ENCODE measurements around the gene SCYGR3. TPM values are rescaled to one million over a fixed set of nuclear protein-coding genes. Genes with fewer than 3 reads are reported as not detected.

Gene SCYGR3, protein sequence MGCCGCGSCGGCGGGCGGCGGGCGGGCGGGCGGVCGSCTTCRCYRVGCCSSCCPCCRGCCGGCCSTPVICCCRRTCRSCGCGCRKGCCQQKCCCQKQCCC
- not detected in 5 replicates for total RNA-seq (2022; extraction: Qiagen RNA extraction)

GRCh38 chr2:227614740-227615139, at the start of gene SCYGR3:
Gene SCYGR3 (minus strand): TSS chr2:227614840. CDS start chr2:227614840, 0 bp downstream.

GRCh38 chr2:227617316-227618230, 2.9 kb upstream of the SCYGR3 start, which contains the start of gene SCYGR4:
Gene SCYGR4 (plus strand): TSS chr2:227617498. CDS start chr2:227617498, 0 bp downstream.

GRCh38 chr2:227598835-227599503, 15.7 kb downstream of the SCYGR3 start, which contains the start of gene SCYGR2:
Gene SCYGR2 (plus strand): TSS chr2:227598893. CDS start chr2:227598893, 0 bp downstream.

Other genes starting within 250 kb of the SCYGR3 start
- gene TM4SF20, start 235.5 kb downstream of the SCYGR3 start, total RNA-seq (2022; extraction: Qiagen RNA extraction), result 5.6 to 8.1 TPM (median 7.3 TPM) in 5 replicates
- not detected in 5 replicates for gene SCYGR1, start 226.9 kb downstream of the SCYGR3 start, total RNA-seq (2022; extraction: Qiagen RNA extraction)
- 91.7 to 113 TPM (median 109 TPM) in 5 replicates for gene AGFG1, start 142.7 kb downstream of the SCYGR3 start, total RNA-seq (2022; extraction: Qiagen RNA extraction)
- gene SCYGR2, start 15.9 kb downstream of the SCYGR3 start, total RNA-seq (2022; extraction: Qiagen RNA extraction), result not detected in 5 replicates
- gene SCYGR4, start 2.7 kb upstream of the SCYGR3 start, total RNA-seq (2022; extraction: Qiagen RNA extraction), result not detected in 5 replicates
- gene SCYGR5, start 52.0 kb upstream of the SCYGR3 start, total RNA-seq (2022; extraction: Qiagen RNA extraction), result not detected in 5 replicates
- gene SLC19A3, start 103.2 kb upstream of the SCYGR3 start, total RNA-seq (2022; extraction: Qiagen RNA extraction), result 1.6 to 3.1 TPM (median 2.8 TPM) in 5 replicates
- gene SCYGR6, start 109.9 kb upstream of the SCYGR3 start, total RNA-seq (2022; extraction: Qiagen RNA extraction), result not detected in 5 replicates
- gene SCYGR7, start 113.5 kb upstream of the SCYGR3 start, total RNA-seq (2022; extraction: Qiagen RNA extraction), result not detected in 5 replicates
- not detected in 5 replicates for gene SCYGR8, start 131.1 kb upstream of the SCYGR3 start, total RNA-seq (2022; extraction: Qiagen RNA extraction)
- 3.5 to 6.9 TPM (median 5.9 TPM) in 5 replicates for gene CCL20, start 199.0 kb upstream of the SCYGR3 start, total RNA-seq (2022; extraction: Qiagen RNA extraction)

All from A549 treated with AZD2906 at 1 μM for 4 hours (cell line).